IMR-90 (cell line): Measurements from ENCODE around the gene RHBDF2. TPM values are rescaled to one million over a fixed set of nuclear protein-coding genes. Genes with fewer than 3 reads are reported as not detected.

Experiments
- ATAC-seq: fragments of 200-7000 bp; cut with Tn5 transposase; 2 replicates; pipeline ENCODE4 v1.9.1; 2020; ENCODE audit warnings: low read depth, mild to moderate bottlenecking, moderate library complexity
- BruUV-seq: library from RNA; stranded (reverse); fragments of 400-500 nt; replicated peaks from 2 replicates; lab custom pipeline; 2021; lab: Mats Ljungman, UMichigan
- CTCF ChIA-PET: fragments of 300-600 bp; formaldehyde crosslinking; extraction: SDS; loops from one replicate; lab custom pipeline; 2021; ENCODE audit warnings: antibody characterized with exemption; lab: Yijun Ruan, JAX
- POLR2A ChIA-PET: fragments of 300-600 bp; sonication (Branson Sonifier 250); formaldehyde crosslinking; loops from one replicate; lab custom pipeline; 2022; ENCODE audit warnings: antibody characterized with exemption; ENCODE audit not compliant: unreplicated experiment; lab: Charles Lee
- DNase-seq: peaks from one replicate; pipeline ENCODE4 v3.0.0; 2013
- H2AFZ ChIP-seq: replicated peaks from 2 replicates; pipeline ENCODE3; 2013; ENCODE audit warnings: low read length, mild to moderate bottlenecking; ENCODE audit not compliant: poor library complexity
- H2AK5ac ChIP-seq: 2 replicates; pipeline ENCODE4 v1.6.1; 2013; ENCODE audit warnings: low read depth, low read length, inconsistent platforms
- H2AK9ac ChIP-seq: replicated peaks from 2 replicates; pipeline ENCODE3; 2013; ENCODE audit warnings: mild to moderate bottlenecking, low read depth, low read length, moderate library complexity; ENCODE audit not compliant: poor library complexity
- H2BK120ac ChIP-seq: 2 replicates; pipeline ENCODE4 v1.6.1; 2013; ENCODE audit warnings: low read depth, low read length, inconsistent platforms
- H2BK15ac ChIP-seq: 3 replicates; pipeline ENCODE4 v1.6.1; 2013; ENCODE audit warnings: low read depth, low read length, inconsistent platforms
- H2BK20ac ChIP-seq: 2 replicates; pipeline ENCODE4 v1.6.1; 2013; ENCODE audit warnings: low read depth, mild to moderate bottlenecking, inconsistent platforms, low read length, moderate library complexity
- H2BK5ac ChIP-seq: 2 replicates; pipeline ENCODE4 v1.6.1; 2013; ENCODE audit warnings: mild to moderate bottlenecking, low read depth, low read length, inconsistent platforms; ENCODE audit not compliant: poor library complexity, severe bottlenecking
- H3K14ac ChIP-seq: replicated peaks from 2 replicates; pipeline ENCODE4 v1.6.1; 2013; ENCODE audit warnings: low read depth, low read length, inconsistent platforms
- H3K18ac ChIP-seq: 2 replicates; pipeline ENCODE4 v1.6.1; 2013; ENCODE audit warnings: low read depth, low read length, control low read depth
- H3K23ac ChIP-seq: 2 replicates; pipeline ENCODE4 v1.6.1; 2013; ENCODE audit warnings: low read depth, low read length, inconsistent platforms
- H3K27ac ChIP-seq: 2 replicates; pipeline ENCODE4 v1.5.1; 2013; ENCODE audit warnings: mild to moderate bottlenecking, control low read depth, low read length; ENCODE audit not compliant: insufficient read depth
- H3K27me3 ChIP-seq: 2 replicates; pipeline ENCODE4 v1.6.1; 2013; ENCODE audit warnings: low read length; ENCODE audit not compliant: control insufficient read depth, insufficient read depth
- H3K36me3 ChIP-seq: 2 replicates; pipeline ENCODE4 v1.6.1; 2013; ENCODE audit warnings: low read length, mixed read lengths; ENCODE audit not compliant: control insufficient read depth, insufficient read depth
- H3K4ac ChIP-seq: 2 replicates; pipeline ENCODE4 v1.6.1; 2013; ENCODE audit warnings: low read depth, low read length, inconsistent platforms
- H3K4me1 ChIP-seq: 2 replicates; pipeline ENCODE4 v1.6.1; 2013; ENCODE audit warnings: low read length, mixed read lengths; ENCODE audit not compliant: control insufficient read depth, insufficient read depth
- H3K4me2 ChIP-seq: 2 replicates; pipeline ENCODE4 v1.6.1; 2013; ENCODE audit warnings: low read depth, mild to moderate bottlenecking, control low read depth, low read length, moderate library complexity
- H3K4me3 ChIP-seq: 2 replicates; pipeline ENCODE4 v1.5.1; 2013; ENCODE audit warnings: low read depth, mild to moderate bottlenecking, control low read depth, low read length, moderate library complexity; ENCODE audit not compliant: insufficient read depth
- H3K56ac ChIP-seq: 2 replicates; pipeline ENCODE4 v1.6.1; 2013; ENCODE audit warnings: low read length, inconsistent platforms; ENCODE audit not compliant: insufficient read depth; ENCODE audit errors: extremely low read depth
- H3K79me1 ChIP-seq, 2 experiments: 2 replicates each; pipeline ENCODE4 v1.6.1; 2013; ENCODE audit warnings: low read length in 2 of 2, inconsistent platforms in 1 of 2, low read depth in 1 of 2
- H3K9ac ChIP-seq: 2 replicates; pipeline ENCODE4 v1.6.1; 2013; ENCODE audit warnings: low read depth, low read length, control low read depth
- H3K9me1 ChIP-seq: 2 replicates; pipeline ENCODE4 v1.6.1; 2013; ENCODE audit warnings: low read length, inconsistent platforms; ENCODE audit not compliant: insufficient read depth
- H3K9me3 ChIP-seq: 2 replicates; pipeline ENCODE4 v1.6.1; 2013; ENCODE audit warnings: low read length; ENCODE audit not compliant: control insufficient read depth, insufficient read depth
- H4K20me1 ChIP-seq: 2 replicates; pipeline ENCODE4 v1.6.1; 2013; ENCODE audit warnings: low read length, inconsistent platforms; ENCODE audit not compliant: insufficient read depth
- H4K5ac ChIP-seq: 2 replicates; pipeline ENCODE4 v1.6.1; 2013; ENCODE audit warnings: mild to moderate bottlenecking, low read depth, low read length, control low read depth
- H4K8ac ChIP-seq, 2 experiments: 2 replicates each; pipeline ENCODE4 v1.6.1; 2013; ENCODE audit warnings: low read depth in 2 of 2, low read length in 2 of 2, control low read depth in 1 of 2, inconsistent platforms in 1 of 2
- H4K91ac ChIP-seq: 2 replicates; pipeline ENCODE4 v1.6.1; 2013; ENCODE audit warnings: low read depth, low read length, inconsistent platforms; ENCODE audit not compliant: insufficient read depth
- CEBPB ChIP-seq: IDR thresholded peaks from 2 replicates; pipeline ENCODE4 v1.6.1; 2012; ENCODE audit warnings: low read depth, low read length, improper control_type of control experiment
- MAFK ChIP-seq: IDR thresholded peaks from 2 replicates; pipeline ENCODE4 v1.6.1; 2012; ENCODE audit warnings: low read depth, low read length, improper control_type of control experiment
- USF2 ChIP-seq: fragments of 150-350 bp; IDR thresholded peaks from 2 replicates; pipeline ENCODE4 v1.6.1; 2017; ENCODE audit warnings: mild to moderate bottlenecking, antibody characterized with exemption, low read length, low read depth
- WGBS, 2 experiments: methylation state at CpG; one replicate each; pipeline versions ENCODE4 v1.1.5 to v1.1.7; 2013; ENCODE audit warnings: missing lambda C conversion rate in 2 of 2; ENCODE audit not compliant: insufficient read length in 1 of 2; ENCODE audit errors: extremely low coverage in 2 of 2; 5-methylcytosine and 5-hydroxymethylcytosine counted together
- dilution Hi-C: fragments of 300-500 bp; cut with HindIII; formaldehyde crosslinking; loops from one replicate; pipeline ENCODE4 v1.14.3; 2018; ENCODE audit warnings: low sequenced_read_pairs; ENCODE audit not compliant: unreplicated experiment
- in situ Hi-C: fragments of 300-500 bp; cut with MboI; formaldehyde crosslinking; loops from 3 replicates; pipeline ENCODE4 v1.14.3; 2019; ENCODE audit warnings: low sequenced_read_pairs, inconsistent platforms, mixed read lengths
- intact Hi-C: fragments of 100-400 bp; cut with micrococcal nuclease; formaldehyde crosslinking; loops from 2 replicates; pipeline ENCODE4 v1.10.0; 2022
- polyA plus RNA-seq, 3 experiments: library from polyadenylated mRNA; depleted of rRNA; stranded (reverse); fragments of >200 nt; gene quantifications; 2 replicates each; pipeline ENCODE4 v1.2.3, GENCODE V29; 2012; ENCODE audit warnings: low replicate concordance in 1 of 3
- total RNA-seq: library from RNA; depleted of rRNA; stranded (reverse); fragments of >200 nt; gene quantifications from 2 replicates; pipeline ENCODE4 v1.2.3, GENCODE V29; 2012

RHBDF2 gene
- total and polyA plus RNA-seq, 2 of the 4 experiments (the other 2 are of a cell fraction) = 1.3 to 8.3 TPM

- POLR2A ChIA-PET = interaction anchor here (0.5 kb wide), 1 partner anchor 324 kb away, joined by 3 read pairs; the partner anchor contains the start of gene EXOC7
- peak overlapping the region; percentile 17; the same call in 1 of the 2 replicates for H3K4me2 ChIP-seq
These were observed 73.6 kb downstream of the RHBDF2 start for GRCh38 chr17:76427501-76428231.

More at GRCh38 chr17:76427501-76428231, 73.6 kb downstream of the RHBDF2 start:
- CTCF ChIA-PET = interaction anchor here (0.5 to 1.1 kb wide), 4 partner anchors 8 to 88 kb away, joined by 3 to 4 read pairs (median 3); no protein-coding TSS in a partner anchor
- Histone ChIP-seq H4K20me1 (peaks cover 63% of the 10 kb centered on the region), H3K56ac (no peak overlapping the region), H2BK5ac (no peak overlapping the region), H2BK120ac (no peak overlapping the region), H3K18ac (no peak overlapping the region), H3K4me3 (no peak overlapping the region), H4K8ac (no peak overlapping the region), H3K23ac (no peak overlapping the region), H2BK15ac (no peak overlapping the region), H2AK5ac (peak overlapping the region; percentile 40), H3K27ac (no peak overlapping the region), H3K9me3 (no peaks in the 10 kb centered on the region), H3K14ac (peak overlapping the region; percentile 79), H3K27me3 (no peaks in the 10 kb centered on the region), H3K4ac (no peak overlapping the region), H3K36me3 (no peaks in the 10 kb centered on the region), H3K4me1 (peaks cover 13% of the 10 kb centered on the region), H4K5ac (no peak overlapping the region), H3K9me1 (peaks cover 10% of the 10 kb centered on the region), H3K79me1 (peaks cover 35 to 74% of the 10 kb centered on the region in 2 experiments), H3K9ac (no peak overlapping the region), H2AFZ (no peak overlapping the region), H4K91ac (no peak overlapping the region), H2AK9ac (no peak overlapping the region), H2BK20ac (no peak overlapping the region)
- dilution Hi-C loops = no loop called here
- intact Hi-C loops = no loop called here
- TF ChIP-seq USF2 = no peak
- peak; percentile 13; the same call in 1 of the 2 replicates for TF ChIP-seq MAFK
- TF ChIP-seq CEBPB = peak; percentile 51
- in situ Hi-C loops = no loop called here
- ATAC-seq (peak; percentile 78), DNase-seq (peak; percentile 73)
- no TSS peak for BruUV-seq
- WGBS, 2 experiments = 43% methylated on average over 4 of the region's 8 CpGs; no CpG with 5 or more reads in 1 of the 2 experiments
